Fibroblast of lung (primary cell): ENCODE results near the gene VGLL4.
A peak's percentile ranks its signal among the peaks of the same experiment; 100 is the strongest.

Source experiments
- CTCF ChIP-seq, 2 donors: IDR thresholded peaks in 1 of 2; conservative IDR thresholded peaks in 1 of 2; 1 replicate in 1 of 2; 2 replicates in 1 of 2; pipeline ENCODE4 v1.5.1; 2011 to 2012; ENCODE audit warnings: low read length in 2 of 2, control low read depth in 1 of 2, inconsistent platforms in 1 of 2, low read depth in 1 of 2, mild to moderate bottlenecking in 1 of 2
- EZH2 ChIP-seq: IDR thresholded peaks from 2 replicates; pipeline ENCODE4 v1.5.1; 2012; ENCODE audit warnings: low read length, control low read depth, mild to moderate bottlenecking; ENCODE audit errors: missing control alignments

DNA sequence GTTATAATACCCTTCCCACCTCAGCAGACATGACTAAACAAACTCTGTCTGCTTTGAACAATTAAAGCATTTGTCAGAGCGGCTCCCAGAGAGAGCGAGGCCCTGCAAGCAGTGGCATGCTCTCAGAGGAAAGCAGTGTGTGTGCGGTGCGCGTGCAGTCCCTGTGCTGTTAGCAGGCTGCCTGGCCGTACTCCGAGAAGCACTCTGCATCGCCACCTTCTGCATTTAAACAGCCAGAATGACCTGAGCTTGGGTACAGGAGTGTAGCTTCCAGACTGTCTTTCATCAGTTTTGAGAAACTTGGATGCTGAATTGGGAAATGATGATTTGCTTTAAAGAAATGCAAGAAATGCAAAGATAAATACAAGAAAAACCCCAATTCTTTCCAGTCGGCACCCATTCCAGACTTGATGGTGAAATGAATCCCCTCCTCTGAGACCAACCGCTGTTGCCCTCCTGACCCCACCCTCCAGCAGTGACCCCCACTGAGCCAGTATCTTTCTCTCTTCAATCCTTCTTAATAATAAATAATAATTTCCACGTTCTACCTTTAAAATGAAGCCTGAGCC lies 113.5 kb downstream of the VGLL4 start:
- TF ChIP-seq CTCF (conservative IDR thresholded peaks at IDR 0.05 in 1 of 2, IDR thresholded peaks at IDR 0.05 in 1 of 2; ENCODE audit: low read depth in 1 of 2, low read length in 2 of 2) (peak in 1 of 2 donors; percentile 19), EZH2 (no peak)
